Measurements from ENCODE around the gene PRDM7.

The PRDM7 gene

DNA sequence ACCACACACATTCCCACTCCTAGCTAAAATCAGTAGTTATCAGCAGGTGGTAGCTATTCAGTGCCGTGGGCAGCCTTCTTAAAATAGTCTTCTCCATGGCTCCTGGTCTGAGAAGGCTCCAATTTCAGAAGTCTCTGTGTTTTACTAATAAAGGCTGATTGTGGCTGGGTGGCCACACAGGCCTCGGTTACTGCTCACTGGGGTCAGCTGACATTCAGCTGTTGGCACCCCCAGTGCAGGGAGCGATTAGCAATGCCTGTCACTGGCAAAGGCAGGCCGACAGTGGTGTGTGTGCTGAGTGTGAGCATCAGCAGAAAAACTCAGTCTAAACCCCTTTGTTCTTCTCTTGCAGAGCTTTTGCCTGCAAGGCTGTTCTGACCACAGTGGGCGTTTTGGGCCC lies 41.2 kb downstream of the PRDM7 start:
- DNase-seq (ENCODE audit: low read depth), result no peak

DNA sequence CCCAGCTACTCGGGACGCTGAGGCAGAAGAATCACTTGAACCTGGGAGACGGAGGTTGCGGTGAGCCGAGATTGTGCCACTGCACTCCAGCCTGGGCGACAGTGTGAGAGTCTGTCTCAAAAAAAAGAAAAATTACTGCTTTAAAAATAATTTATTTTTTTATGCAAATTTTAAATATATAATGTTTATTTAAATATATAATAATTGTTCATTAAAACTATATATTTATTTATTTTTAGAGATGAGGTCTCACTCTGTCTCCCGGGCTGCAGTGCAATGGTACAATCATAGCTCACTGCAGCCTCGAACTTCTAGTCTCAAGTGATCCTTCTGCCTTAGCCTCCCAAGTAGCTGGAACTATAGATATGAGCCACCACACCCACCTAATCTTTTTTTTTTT lies 42.6 kb downstream of the PRDM7 start:
- DNase-seq (ENCODE audit: low read depth), result no peak

DNA sequence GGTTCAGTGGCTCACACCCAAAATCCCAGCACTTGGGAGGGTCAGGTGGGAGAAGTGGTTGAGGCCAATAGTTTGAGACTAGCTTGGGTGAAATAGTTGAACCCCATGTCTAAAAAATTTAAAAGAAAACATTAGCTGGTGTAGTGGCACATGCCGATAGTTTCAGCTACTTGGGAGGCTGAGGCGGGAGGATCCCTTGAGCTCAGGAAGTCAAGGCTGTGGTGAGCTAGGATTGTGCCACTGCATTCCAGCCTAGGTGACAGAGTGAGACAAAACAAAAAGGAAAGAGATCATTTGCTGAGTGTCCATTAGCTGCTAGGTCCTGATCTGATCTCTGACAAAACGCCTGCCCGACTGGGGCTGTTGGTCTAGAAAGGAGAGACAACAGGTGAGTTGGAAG lies 43.7 kb downstream of the PRDM7 start:
- no peak for DNase-seq (ENCODE audit: low read depth)

DNA sequence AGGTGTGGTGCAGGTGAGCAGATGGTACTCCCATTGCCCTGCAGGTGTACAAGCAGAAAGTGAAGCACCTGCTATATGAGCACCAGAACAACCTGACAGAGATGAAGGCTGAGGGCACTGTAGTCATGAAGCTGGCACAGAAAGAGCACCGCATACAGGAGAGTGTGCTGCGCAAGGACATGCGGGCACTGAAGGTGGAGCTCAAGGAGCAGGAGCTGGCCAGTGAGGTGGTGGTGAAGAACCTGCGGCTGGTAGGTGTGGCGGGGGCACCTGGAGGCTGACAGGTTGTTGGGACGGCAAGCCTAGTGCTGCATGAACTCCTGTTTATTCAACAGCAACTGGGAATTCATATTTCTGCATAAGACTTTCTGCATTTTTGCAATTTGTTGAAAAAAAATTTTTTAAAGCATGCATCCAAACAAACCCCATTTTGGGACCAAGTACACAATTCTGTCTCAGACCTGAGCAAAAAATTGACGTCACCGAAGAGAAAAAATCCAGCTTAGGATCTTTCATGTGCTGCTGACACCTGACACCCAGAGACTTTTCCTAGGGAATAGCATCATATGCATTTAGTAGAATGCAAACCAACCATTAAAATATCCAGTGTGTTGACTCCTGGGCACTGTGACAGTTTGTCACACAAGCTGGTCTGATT lies 44.3 kb downstream of the PRDM7 start:
- DNase-seq (ENCODE audit: low read depth), result no peak

DNA sequence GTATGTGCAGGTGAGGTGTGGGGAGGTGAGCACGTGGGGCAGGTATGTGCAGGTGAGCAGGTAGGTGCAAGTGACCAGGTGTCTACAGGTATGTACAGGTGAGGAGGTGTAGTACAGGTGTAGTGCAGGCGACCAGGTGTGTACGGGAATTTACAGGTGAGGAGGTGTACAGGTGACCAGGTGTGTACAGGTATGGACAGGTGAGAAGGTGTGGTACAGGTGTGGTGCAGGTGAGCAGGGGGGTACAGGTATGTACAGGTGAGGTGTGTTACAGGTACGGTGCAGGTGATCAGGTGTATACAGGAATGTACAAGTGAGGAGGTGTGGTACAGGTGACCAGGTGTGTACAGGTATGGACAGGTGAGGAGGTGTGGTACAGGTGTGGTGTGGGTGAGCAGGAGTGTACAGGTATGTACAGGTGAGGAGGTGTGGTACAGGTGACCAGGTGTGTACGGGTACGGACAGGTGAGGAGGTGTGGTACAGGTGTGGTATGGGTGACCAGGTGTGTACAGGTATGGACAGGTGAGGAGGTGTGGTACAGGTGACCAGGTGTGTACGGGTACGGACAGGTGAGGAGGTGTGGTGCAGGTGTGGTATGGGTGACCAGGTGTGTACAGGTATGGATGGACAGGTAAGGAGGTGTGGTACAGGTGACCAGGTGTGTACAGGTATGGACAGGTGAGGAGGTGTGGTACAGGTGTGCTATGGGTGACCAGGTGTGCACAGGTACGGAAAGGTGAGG lies 45.0 kb downstream of the PRDM7 start:
- DNase-seq (ENCODE audit: low read depth), result no peak

DNA sequence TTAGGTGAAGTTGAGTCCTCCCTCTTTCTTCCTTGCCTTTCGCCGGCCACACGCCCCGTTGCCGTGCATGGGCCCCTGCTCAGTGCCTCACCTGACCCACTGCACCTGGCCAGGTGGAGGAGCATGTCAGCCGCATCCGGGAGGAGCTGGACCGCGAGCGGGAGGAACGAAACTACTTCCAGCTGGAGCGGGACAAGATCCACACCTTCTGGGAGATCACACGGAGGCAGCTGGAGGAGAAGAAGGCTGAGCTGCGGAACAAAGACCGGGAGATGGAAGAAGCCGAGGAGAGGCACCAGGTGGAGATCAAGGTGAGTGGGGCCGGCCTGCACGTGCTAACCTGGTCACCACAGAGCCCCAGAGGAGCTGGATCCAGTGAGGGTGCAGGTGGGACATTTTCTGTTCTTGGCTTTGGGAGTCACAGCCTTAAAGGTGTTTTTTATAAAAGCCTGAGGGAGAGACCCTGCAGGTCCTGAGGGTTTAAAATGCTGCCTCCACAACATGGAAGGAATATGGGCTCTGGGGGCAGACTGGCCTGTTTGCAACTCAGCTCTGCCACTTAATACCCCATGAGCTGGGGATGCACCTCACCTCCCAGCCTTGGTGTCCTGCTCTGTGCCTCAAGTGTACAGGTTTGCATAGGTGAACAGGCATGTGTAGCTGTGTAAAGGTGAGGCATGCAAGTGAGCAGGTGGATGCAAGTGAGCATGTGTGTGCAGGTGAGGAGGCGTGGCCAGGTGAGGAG lies 45.8 kb downstream of the PRDM7 start:
- no peak for DNase-seq (ENCODE audit: low read depth)

DNA sequence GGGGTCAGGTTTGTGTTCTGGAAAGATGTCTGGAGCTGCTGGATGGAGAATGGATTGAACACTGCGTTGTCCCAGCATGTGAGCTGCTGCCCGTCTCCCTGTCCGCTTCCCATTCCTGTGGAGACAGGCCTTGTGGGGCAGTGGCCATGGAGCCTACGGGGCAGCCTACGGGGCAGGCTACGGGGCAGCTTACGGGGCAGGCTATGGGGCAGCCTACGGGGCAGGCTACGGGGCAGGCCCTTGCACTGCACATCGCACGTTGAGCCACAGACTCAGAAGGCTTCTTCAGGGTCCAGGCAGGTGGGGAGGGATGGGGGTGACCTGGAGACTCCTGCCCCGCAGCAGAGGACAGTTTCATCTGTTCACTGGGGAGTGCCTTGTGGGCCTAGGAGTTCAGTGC lies 48.1 kb downstream of the PRDM7 start:
- no peak for DNase-seq (ENCODE audit: low read depth)

DNA sequence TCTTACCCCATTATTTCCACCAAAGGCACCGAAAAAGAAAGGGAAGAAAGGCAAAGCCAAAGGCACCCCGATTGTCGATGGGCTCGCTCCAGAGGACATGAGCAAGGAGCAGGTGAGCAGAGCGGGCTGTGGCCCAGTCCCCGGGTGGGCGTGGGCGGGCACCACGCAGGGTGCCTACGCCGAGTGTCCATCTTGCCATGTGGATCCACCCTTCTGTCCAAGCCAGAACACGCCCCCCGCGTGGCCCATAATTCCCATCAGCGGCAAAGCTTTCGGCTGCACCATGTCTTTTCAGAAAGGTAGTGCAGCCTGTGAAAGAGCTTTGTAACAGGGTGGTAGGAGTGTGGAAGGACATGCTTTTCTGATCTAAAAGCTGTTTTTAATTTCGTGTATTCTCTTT lies 49.5 kb downstream of the PRDM7 start:
- no peak for DNase-seq (ENCODE audit: low read depth)

DNA sequence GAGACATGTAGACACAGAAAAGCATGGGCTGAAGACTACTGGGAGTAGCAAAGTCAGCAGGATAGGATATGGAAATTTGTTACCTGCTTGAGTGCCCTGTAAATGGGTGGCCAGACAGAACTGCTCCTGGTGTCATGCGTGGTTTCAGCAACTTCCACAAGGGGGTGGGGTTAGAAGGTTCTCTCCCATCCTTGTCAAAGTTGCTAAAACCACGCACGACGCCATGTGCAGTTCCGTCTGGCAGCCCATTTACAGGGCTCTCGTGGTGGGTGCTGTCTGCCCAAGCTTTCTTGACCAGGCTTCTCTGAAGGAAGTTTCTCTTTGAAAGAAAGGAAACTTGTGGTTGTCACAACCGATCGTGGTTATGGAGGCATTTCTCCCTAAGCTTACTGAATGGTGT lies 51.0 kb downstream of the PRDM7 start:
- DNase-seq (ENCODE audit: low read depth), result no peak

DNA sequence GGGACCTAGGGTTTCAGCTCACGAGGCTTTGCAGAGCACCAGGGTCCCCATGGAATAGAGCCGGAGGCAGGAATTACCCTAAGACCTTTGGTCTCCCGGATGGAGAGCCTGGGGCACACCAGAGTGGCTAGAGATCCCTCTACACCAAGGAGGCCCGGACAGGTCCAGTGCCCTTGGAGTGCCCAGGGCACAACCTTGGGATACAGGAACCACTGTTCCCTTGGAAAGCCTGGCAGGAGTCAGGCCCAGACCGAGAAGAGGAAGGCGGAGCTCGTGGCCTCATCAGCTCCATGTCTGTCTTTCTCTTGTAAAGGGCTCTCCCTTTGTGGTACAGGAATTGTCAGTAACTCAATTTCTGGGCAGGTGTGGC lies 54.1 kb downstream of the PRDM7 start:
- no peak for DNase-seq (ENCODE audit: low read depth)

DNA sequence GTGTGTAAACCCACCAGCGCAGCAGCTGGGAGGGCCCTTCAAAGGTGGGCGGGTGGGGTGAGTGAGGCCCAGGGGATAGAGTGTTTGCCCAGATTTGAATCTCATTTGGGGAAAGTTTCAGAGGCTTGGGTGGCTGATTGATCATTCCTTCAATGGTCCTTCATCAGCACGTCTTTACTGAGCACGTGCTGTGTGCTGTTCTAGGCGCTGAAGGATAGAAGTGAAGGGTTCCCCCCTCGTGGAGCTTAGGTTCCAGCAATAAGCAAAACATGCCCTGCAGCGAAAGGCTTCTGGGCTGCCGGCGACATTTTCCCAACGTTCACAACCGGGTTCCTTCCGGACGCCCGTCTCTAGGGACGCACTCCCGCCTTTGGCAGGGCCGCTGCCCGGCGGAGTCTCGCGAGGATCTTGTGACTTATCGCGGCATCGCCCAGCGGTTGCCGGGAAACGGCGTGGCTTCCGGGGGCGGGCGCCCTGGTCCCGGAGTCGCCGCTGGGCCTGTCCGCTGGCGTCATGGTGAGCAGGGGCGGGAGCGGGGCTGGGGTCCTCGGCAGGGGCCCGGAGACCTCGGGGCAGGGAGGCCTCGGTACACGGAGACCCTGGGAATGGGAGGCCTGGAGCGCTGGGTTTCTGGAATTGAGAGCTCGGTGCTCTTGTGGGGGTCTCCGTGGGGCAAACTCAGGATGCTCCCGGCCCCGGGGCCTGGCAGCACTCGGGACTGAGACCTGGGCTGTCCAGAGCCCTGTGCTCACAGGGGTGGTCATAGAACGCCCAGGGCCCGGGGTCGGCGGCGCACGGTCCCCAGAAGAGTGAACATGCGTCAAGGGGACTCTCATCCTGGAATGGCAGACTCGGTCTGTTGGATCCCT lies 54.7 kb downstream of the PRDM7 start:
- DNase-seq (ENCODE audit: low read depth), result peak; percentile 35

DNA sequence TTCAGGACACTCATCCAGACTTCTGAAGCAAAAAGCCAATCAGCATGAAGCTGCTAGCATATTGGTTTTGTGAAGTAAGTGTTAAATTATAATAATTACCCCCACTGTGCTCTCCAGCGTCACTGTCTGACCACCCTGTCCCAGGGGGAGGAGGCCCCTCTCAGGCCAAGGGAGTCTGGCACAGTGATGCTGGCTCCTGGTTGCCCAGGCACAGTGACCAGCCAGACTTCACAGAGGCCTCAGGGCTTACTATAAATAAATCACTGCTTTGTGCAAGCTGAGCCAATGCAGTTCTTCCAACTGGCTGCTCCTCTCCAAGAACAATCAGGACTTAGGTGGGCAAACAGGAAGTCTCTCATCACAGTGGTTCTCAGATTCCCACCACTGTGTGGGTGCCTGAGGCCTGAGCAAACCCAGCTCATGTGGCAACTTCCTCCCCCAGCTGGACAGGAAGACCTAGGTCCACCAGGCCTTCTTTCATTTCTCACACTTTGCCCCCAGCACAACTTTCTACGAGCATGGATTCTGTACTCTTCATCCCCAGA lies 56.2 kb downstream of the PRDM7 start:
- DNase-seq (ENCODE audit: low read depth), result no peak

DNA sequence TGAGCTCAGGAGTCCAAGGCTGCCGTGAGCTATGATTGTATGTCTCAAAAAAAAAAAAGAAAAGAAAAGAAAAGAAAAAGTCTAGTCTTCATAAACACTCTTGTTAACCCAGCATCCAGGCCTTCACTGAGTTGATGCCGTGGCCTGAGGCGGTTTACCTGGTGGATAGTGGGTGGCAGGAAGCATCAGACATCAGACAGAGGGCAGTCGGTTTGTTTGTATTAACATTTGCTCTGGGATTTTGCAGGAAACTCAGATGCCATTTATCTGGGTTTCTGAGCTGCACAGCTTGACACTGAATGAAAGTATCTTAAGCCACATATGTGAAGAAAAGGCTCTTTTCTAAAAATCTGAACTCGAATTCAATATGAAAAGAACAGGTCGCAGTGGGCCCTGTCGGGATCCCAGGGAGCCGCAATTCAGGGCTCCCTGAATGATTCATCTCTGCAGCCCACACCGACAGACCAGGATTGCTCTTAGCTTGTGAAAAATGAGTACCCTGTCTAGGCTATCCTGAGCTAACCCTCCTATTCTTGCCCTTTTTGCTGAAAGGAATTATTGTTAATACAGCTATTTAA lies 56.8 kb downstream of the PRDM7 start:
- no peak for DNase-seq (ENCODE audit: low read depth)

DNA sequence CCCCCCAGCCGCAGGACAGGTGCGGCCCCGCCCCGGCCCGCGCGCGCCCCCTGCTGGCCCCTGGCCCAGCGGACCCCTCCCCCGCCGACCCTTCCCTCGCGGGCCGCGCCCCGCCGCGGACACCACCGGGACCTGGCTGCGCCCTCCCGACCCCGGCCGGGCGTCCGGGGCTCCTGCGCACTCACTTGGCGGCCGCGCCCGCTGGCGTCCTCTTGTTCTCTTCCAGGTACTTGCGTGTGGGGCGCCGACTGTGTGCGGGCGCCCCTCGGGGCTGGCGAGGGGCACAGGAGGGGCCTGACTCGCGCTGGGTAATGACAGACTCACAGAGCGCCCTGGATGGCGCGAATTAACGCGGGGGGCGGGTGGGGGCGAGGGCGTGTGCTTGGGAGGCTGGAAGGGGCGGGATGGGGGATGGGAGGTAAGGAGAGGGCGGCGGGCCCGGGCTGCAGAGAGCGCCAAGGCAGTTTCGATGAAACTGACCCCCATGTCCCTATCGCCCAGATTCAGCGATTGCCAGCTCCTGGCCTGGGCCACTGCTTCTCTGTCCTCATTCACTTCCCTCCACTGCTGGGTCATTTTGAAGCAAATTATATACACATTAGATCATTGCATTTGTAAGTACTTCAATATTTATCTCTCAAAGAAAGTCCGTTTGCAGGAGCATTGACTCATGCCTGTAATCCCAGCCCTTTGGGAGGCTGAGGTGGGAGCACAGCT lies 57.4 kb downstream of the PRDM7 start:
- DNase-seq (ENCODE audit: low read depth), result no peak

DNA sequence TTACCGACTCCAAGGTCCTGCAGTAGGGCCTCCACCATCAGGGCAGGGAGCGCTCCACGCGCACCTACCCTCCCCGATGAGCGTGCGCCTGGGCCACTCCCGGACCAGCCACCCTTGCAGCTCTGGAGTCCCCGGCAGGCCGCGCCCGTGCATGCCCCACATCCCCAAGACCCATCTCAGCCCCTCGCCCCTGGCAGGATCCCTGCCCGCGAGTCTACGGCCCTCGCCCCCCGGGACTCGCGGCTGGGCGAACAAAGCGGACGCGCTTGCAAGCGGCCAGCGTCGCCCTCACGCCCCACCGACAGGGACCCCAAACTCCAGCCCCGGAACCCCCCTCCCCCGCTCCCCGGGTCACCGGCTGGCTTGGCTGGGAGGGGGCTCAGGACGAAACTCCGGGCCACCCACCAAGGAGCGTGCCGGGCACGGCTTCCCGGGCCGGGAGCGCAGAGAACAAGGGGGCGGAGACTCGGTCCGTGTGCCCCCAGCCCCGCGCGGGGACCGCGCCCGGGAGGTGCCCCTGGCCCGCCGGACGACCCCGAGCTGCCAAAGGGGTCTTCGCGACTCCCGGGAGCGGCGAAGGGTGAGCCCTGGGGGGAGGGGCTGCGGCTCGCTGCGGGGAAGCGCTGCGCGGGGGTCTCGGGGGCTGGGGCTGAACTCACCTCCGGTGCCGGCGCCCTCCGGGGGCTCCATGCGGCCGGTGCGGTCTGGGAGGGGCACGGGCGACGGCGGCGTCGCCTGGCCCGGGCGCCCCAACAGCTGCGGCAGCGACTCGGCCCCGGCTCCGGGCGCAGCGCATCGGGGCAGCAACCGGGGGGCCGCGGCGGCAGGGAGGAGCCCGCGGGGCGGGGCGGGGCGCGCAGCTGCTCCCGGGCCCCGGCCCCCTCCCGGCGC lies 58.2 kb downstream of the PRDM7 start, which contains the start of gene DBNDD1:
DBNDD1 (minus strand) TSS at position 805 of the 891 bp plus-strand sequence; CDS start at position 690, 115 bp downstream.
- DNase-seq (ENCODE audit: low read depth), result no peak

DNA sequence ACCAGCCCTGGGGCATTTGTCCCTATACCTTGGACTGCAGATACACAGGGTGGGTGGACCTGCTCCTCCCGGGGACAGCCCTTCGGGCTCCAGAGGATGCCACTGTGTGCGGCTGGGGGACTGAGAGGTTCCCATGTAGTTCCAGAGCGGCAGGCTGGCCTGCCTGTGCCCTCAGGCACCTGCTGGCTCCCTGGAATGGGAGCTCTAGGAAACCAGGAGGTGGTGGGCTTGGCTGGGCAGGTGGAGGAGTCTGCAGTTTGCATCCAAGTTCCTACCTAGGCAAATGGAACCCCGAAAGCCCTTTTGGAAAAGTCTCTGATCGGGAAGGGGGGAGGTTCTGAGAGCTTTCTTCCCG lies 58.9 kb downstream of the PRDM7 start:
- no peak for DNase-seq (ENCODE audit: low read depth)

DNA sequence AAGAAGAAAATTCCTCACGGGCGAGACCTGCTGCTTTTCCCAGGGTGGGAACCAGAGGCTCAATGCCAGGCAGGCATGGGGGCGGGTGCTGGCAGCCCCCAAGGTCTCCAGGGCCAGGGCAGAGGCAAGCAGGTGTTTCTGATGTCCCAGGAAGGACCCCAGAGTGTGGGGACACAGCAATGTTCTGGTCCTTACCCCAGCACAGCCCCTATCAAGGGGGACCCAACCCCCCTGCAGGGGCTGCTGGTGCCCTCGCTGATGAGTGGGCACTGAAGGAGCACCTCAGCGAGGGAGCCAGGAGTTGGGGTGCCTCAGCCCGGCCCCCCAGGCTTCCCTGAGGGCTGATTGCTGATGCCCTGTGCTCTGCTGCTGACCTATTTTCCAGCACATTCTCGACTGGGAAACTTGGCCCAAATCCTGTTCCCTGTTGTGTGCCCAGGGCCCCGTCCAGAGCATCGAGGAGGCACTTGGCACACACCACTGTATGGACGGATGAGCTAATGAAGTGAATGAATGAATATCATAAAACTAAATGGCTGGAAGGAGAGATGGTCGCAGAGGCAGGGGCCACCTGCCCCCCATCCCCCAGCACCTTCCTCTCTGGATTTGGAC lies 60.7 kb downstream of the PRDM7 start:
- DNase-seq (ENCODE audit: low read depth), result no peak

DNA sequence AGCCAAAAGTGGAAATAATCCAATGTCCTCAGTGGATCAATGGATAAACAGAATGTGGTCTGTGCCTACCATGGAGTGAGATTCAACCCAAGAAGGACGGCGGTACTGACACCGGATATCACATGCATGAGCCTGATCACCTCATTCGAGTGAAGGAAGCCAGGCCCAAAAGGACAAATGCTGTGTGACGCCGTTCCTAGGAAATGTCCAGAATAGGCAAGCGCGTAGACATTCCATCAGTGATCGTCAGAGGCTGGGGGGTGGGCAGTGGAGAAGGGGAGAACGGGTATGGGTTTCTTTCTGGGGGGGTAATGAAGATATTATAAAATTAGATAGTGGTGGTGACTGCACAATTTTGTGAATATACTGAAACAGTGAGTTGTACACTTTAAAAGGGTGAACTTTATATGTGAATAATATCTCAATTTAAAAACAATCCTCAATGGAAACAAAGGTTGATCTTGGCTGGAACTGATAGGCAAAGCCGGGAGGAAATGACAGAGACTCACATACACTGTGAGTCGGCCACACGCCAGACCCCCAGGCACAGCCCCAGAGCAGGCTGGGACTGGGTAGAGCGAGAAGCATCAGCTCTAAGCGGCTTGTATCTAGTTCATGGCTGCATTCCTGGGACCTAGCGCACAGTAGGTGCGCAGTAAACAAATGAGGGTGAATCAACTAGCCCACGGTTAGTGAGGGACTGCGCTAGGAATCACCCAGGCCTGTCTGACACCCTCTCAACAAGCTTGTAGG lies 61.4 kb downstream of the PRDM7 start:
- no peak for DNase-seq (ENCODE audit: low read depth)
